Activated CD8-positive, alpha-beta memory T cell treated with anti-CD3 and anti-CD28 coated beads for 48 hours (primary cell): ENCODE results near the gene FAM193B.

Experiments used
- DNase-seq, 3 experiments: peaks; one replicate each; pipeline ENCODE4 v3.0.0-alpha.2; 2020; ENCODE audit warnings: low read depth in 2 of 3, low spot score in 2 of 3

FAM193B gene

GRCh38 chr5:177516601-177517568 is 37.5 kb downstream of the FAM193B start, which contains the start of gene DDX41:
Gene DDX41, minus strand, starts transcription at chr5:177516961. Its CDS starts 16 bp downstream, at chr5:177516945.
- peak; percentile 78 to 92 (median 91) for DNase-seq

GRCh38 chr5:177515580-177515979 is 38.8 kb downstream of the FAM193B start:
- DNase-seq = no peak

GRCh38 chr5:177514541-177514940 is 39.8 kb downstream of the FAM193B start:
- no peak for DNase-seq

GRCh38 chr5:177513500-177513899 is 40.9 kb downstream of the FAM193B start:
- no peak for DNase-seq

- DNase-seq = no peak
Measured at GRCh38 chr5:177512736-177513380, 41.5 kb downstream of the FAM193B start.

GRCh38 chr5:177511796-177512675 is 42.3 kb downstream of the FAM193B start:
- DNase-seq = no peak

GRCh38 chr5:177511181-177511580 is 43.2 kb downstream of the FAM193B start:
- no peak for DNase-seq

GRCh38 chr5:177510567-177511053 is 43.8 kb downstream of the FAM193B start:
- DNase-seq = no peak

GRCh38 chr5:177509991-177510566 is 44.3 kb downstream of the FAM193B start:
- DNase-seq = no peak

- DNase-seq = no peak
Measured at GRCh38 chr5:177509381-177509951, 44.9 kb downstream of the FAM193B start, which contains the start of gene DOK3. Gene DOK3, minus strand, starts transcription at chr5:177509826. Its CDS starts 286 bp downstream, at chr5:177509540.

GRCh38 chr5:177508837-177509236 is 45.5 kb downstream of the FAM193B start:
- no peak for DNase-seq

- no peak for DNase-seq
Measured at GRCh38 chr5:177508221-177508611, 46.1 kb downstream of the FAM193B start.

GRCh38 chr5:177507596-177508220 is 46.7 kb downstream of the FAM193B start:
- DNase-seq = no peak

- DNase-seq = no peak
Measured at GRCh38 chr5:177507165-177507564, 47.2 kb downstream of the FAM193B start.

- DNase-seq = no peak
Measured at GRCh38 chr5:177505075-177505474, 49.3 kb downstream of the FAM193B start.

- DNase-seq = no peak
Measured at GRCh38 chr5:177504086-177505056, 50.0 kb downstream of the FAM193B start.

- DNase-seq = no peak
Measured at GRCh38 chr5:177503351-177504085, 50.8 kb downstream of the FAM193B start.

- no peak for DNase-seq
Measured at GRCh38 chr5:177502886-177503285, 51.5 kb downstream of the FAM193B start.
